ENCODE data around the gene SERPINA4. TPM values are rescaled to one million over a fixed set of nuclear protein-coding genes. Genes with fewer than 3 reads are reported as not detected.
A peak's percentile ranks its signal among the peaks of the same experiment; 100 is the strongest.

Gene SERPINA4
- total and polyA plus RNA-seq, 2 of the 13 experiments (the other 11 are each of a cell fraction or from before 2014, with no cell fraction given) = 39.1 to 57.8 TPM

DNA sequence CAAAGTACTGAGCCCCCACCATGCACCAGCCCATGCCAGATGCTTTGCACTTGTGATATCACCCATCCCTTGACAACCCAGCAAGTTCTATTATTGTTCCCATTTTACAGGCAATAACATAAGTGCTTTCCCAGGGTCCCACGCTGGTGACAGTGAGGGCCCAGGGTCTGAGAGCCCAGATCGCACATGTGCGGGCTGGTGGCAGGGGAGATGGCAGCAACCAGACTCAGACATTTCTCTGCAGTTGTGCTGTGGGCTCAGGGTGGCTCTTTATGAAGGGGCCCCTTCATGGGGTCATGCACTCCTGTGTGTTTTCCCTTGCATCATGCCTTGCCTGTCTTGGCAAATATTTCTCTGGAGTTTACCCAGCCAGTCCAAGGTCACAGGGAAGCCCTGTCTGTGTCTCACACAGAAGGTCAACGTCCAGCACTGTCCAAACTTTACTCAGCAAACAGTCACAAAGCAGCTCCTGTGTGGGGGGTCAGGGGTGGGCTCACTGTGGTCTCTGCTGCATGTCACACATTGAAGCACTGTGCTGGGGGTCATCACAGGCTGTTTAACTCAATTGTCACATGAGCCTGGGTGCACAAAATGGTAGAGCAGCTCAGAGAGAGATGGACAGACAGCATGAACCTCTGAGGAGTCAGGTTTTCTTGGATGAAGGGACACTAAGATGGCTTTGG lies 32.6 kb downstream of the SERPINA4 start (continued):
- no peak for TF ChIP-seq LRRFIP1 (CRISPR knock-in tag; conservative IDR thresholded peaks at IDR 0.05)
- TF ChIP-seq, protein P1, sequence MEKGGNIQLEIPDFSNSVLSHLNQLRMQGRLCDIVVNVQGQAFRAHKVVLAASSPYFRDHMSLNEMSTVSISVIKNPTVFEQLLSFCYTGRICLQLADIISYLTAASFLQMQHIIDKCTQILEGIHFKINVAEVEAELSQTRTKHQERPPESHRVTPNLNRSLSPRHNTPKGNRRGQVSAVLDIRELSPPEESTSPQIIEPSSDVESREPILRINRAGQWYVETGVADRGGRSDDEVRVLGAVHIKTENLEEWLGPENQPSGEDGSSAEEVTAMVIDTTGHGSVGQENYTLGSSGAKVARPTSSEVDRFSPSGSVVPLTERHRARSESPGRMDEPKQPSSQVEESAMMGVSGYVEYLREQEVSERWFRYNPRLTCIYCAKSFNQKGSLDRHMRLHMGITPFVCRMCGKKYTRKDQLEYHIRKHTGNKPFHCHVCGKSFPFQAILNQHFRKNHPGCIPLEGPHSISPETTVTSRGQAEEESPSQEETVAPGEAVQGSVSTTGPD (CRISPR knock-in tag; IDR thresholded peaks at IDR 0.05) = no peak
- TF ChIP-seq ZNF121 (CRISPR knock-in tag; IDR thresholded peaks at IDR 0.05) = peak; percentile 63; the same call in 1 of the 2 replicates
- peak; percentile 91 for TF ChIP-seq ZNF317 (CRISPR knock-in tag; IDR thresholded peaks at IDR 0.05)
- TF ChIP-seq IKZF1 (IDR thresholded peaks at IDR 0.05) = no peak
- peak; percentile 77; the same call in 1 of the 2 replicates for TF ChIP-seq ZNF510 (CRISPR knock-in tag; IDR thresholded peaks at IDR 0.05; ENCODE audit: low read depth)
- peak; percentile 64; the same call in 1 of the 2 replicates for TF ChIP-seq ZNF629 (CRISPR knock-in tag; conservative IDR thresholded peaks at IDR 0.05)
- no peak; the same call in 1 of the 2 replicates for TF ChIP-seq ZSCAN30 (CRISPR knock-in tag; IDR thresholded peaks at IDR 0.05)
- TF ChIP-seq ZNF350 (CRISPR knock-in tag; IDR thresholded peaks at IDR 0.05; ENCODE audit: borderline replicate concordance, low read depth) = peak; percentile 99
- TF ChIP-seq NFYB (CRISPR knock-in tag; IDR thresholded peaks at IDR 0.05) = 0 out of 2 replicates have a peak, but pooled peaks have one; percentile 14
- peak; percentile 91 for TF ChIP-seq FOXA1 (IDR thresholded peaks at IDR 0.05)
- TF ChIP-seq FOXA1 (CRISPR knock-in tag; IDR thresholded peaks at IDR 0.05) = peak; percentile 99
- no peak for TF ChIP-seq ZNF879 (CRISPR knock-in tag; IDR thresholded peaks at IDR 0.05)
- TF ChIP-seq TEAD2 (CRISPR knock-in tag; IDR thresholded peaks at IDR 0.05) = 0 out of 2 replicates have a peak, but pooled peaks have one; percentile 32
- TF ChIP-seq CREM (IDR thresholded peaks at IDR 0.05) = peak; percentile 98
- TF ChIP-seq CREM (CRISPR knock-in tag; IDR thresholded peaks at IDR 0.05) = no peak
- no peak for TF ChIP-seq RAD51 (IDR thresholded peaks at IDR 0.05; ENCODE audit: borderline replicate concordance)
- TF ChIP-seq CC2D1A (CRISPR knock-in tag; IDR thresholded peaks at IDR 0.05) = peak; percentile 98
- TF ChIP-seq SIN3B (IDR thresholded peaks at IDR 0.05; ENCODE audit: low read length) = no peak
- TF ChIP-seq MBNL3 (CRISPR knock-in tag; conservative IDR thresholded peaks at IDR 0.05) = no peak
- TF ChIP-seq ARNTL (CRISPR knock-in tag; IDR thresholded peaks at IDR 0.05) = peak; percentile 96
- peak; percentile 98 for TF ChIP-seq ZBTB20 (CRISPR knock-in tag; IDR thresholded peaks at IDR 0.05; ENCODE audit: borderline replicate concordance, low read depth)
- TF ChIP-seq ZNF160 (CRISPR knock-in tag; IDR thresholded peaks at IDR 0.05) = no peak; the same call in 1 of the 2 replicates
- TF ChIP-seq ISX (CRISPR knock-in tag; conservative IDR thresholded peaks at IDR 0.05) = no peak
- no peak for TF ChIP-seq KLF15 (CRISPR knock-in tag; IDR thresholded peaks at IDR 0.05; ENCODE audit: borderline replicate concordance)
- TF ChIP-seq CREB1 (IDR thresholded peaks at IDR 0.05) = peak; percentile 44; the same call in 1 of the 2 replicates
- peak; percentile 88 for TF ChIP-seq CREB1 (CRISPR knock-in tag; IDR thresholded peaks at IDR 0.05)
- peak; percentile 63 for TF ChIP-seq ZNF644 (CRISPR knock-in tag; IDR thresholded peaks at IDR 0.05; ENCODE audit: low read depth)
- TF ChIP-seq, protein P2, sequence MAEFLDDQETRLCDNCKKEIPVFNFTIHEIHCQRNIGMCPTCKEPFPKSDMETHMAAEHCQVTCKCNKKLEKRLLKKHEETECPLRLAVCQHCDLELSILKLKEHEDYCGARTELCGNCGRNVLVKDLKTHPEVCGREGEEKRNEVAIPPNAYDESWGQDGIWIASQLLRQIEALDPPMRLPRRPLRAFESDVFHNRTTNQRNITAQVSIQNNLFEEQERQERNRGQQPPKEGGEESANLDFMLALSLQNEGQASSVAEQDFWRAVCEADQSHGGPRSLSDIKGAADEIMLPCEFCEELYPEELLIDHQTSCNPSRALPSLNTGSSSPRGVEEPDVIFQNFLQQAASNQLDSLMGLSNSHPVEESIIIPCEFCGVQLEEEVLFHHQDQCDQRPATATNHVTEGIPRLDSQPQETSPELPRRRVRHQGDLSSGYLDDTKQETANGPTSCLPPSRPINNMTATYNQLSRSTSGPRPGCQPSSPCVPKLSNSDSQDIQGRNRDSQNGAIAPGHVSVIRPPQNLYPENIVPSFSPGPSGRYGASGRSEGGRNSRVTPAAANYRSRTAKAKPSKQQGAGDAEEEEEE (CRISPR knock-in tag; IDR thresholded peaks at IDR 0.05; ENCODE audit: borderline replicate concordance) = no peak

Data from HepG2 (cell line).